BJ (cell line): ENCODE results near the gene PATL2. TPM values are rescaled to one million over a fixed set of nuclear protein-coding genes. Genes with fewer than 3 reads are reported as not detected.

Source experiments
- CTCF ChIA-PET: fragments of 350-600 bp; formaldehyde crosslinking; extraction: SDS; loops from one replicate; lab custom pipeline; 2021; ENCODE audit warnings: antibody characterized with exemption, inconsistent platforms; lab: Yijun Ruan, JAX
- POLR2A ChIA-PET: fragments of 300-600 bp; sonication (Branson Sonifier 250); formaldehyde crosslinking; extraction: SDS; loops from one replicate; lab custom pipeline; 2021; ENCODE audit warnings: antibody characterized with exemption; lab: Charles Lee
- DNase-seq: peaks from one replicate; pipeline ENCODE4 v3.0.0-alpha.2; 2011; ENCODE audit warnings: low read depth
- H3K27me3 ChIP-seq: 2 replicates; pipeline ENCODE4 v1.6.0; 2011; ENCODE audit warnings: low read length; ENCODE audit not compliant: control insufficient read depth, insufficient read depth
- H3K36me3 ChIP-seq: 2 replicates; pipeline ENCODE4 v1.5.1; 2011; ENCODE audit warnings: low read length; ENCODE audit not compliant: control insufficient read depth, insufficient read depth
- H3K4me3 ChIP-seq: 2 replicates; pipeline ENCODE4 v1.5.1; 2011; ENCODE audit warnings: low read depth, mild to moderate bottlenecking, control low read depth, low read length
- CTCF ChIP-seq: IDR thresholded peaks from 2 replicates; pipeline ENCODE4 v1.5.1; 2011; ENCODE audit warnings: low read depth, mild to moderate bottlenecking, control low read depth, inconsistent platforms, low read length, moderate library complexity; ENCODE audit not compliant: insufficient read depth
- polyA plus RNA-seq: library from polyadenylated mRNA; depleted of rRNA; stranded (reverse); fragments of >200 nt; gene quantifications from 2 replicates; pipeline ENCODE4 v1.2.3, GENCODE V29; 2011

The PATL2 gene
- polyA plus RNA-seq, 1 experiment = 0.12 TPM

- H3K36me3 ChIP-seq = peaks cover 10% of the 10 kb centered on the region
- TF ChIP-seq CTCF = no peak
- DNase-seq = no peak
- CTCF ChIA-PET = interaction anchor here (0.5 to 0.9 kb wide), 2 partner anchors 10 to 11 kb away, joined by 3 read pairs; no protein-coding TSS in a partner anchor
- H3K4me3 ChIP-seq = no peak overlapping the region
- H3K27me3 ChIP-seq = no peaks in the 10 kb centered on the region
- POLR2A ChIA-PET = interaction anchor here (1.1 kb wide), 1 partner anchor 14 kb away, joined by 4 read pairs; no protein-coding TSS in a partner anchor
Observed at GRCh38 chr15:44715142-44715796, 4.1 kb upstream of the PATL2 start.

GRCh38 chr15:44713006-44713966 is 2.2 kb upstream of the PATL2 start:
- peak; percentile 41 for TF ChIP-seq CTCF
- H3K36me3 ChIP-seq = peaks cover 9% of the 10 kb centered on the region
- no peaks in the 10 kb centered on the region for H3K27me3 ChIP-seq
- DNase-seq = no peak
- POLR2A ChIA-PET = interaction anchor here (0.6 to 2.2 kb wide), 2 partner anchors 15 to 16 kb away, joined by 3 to 6 read pairs; no protein-coding TSS in a partner anchor
- H3K4me3 ChIP-seq = peak overlapping the region; percentile 98
- CTCF ChIA-PET = interaction anchor here (0.8 to 3.9 kb wide), 6 partner anchors 8 to 50 kb away, joined by 3 to 17 read pairs (median 11); partner anchors contain the start of genes SPG11 and TRIM69

GRCh38 chr15:44712346-44713005 is 1.4 kb upstream of the PATL2 start:
- ChIA-PET CTCF (interaction anchor here (0.8 to 3.9 kb wide), 7 partner anchors 14 to 49 kb away, joined by 4 to 17 read pairs (median 9); partner anchors contain the start of genes SPG11 and TRIM69), POLR2A (interaction anchor here (2.2 kb wide), 1 partner anchor 16 kb away, joined by 6 read pairs; no protein-coding TSS in a partner anchor)
- Histone ChIP-seq H3K27me3 (no peaks in the 10 kb centered on the region), H3K4me3 (peak overlapping the region; percentile 98), H3K36me3 (peaks cover 4% of the 10 kb centered on the region)
- DNase-seq = no peak
- no peak for TF ChIP-seq CTCF

- no peaks in the 10 kb centered on the region for H3K27me3 ChIP-seq
- POLR2A ChIA-PET = interaction anchor here (1.5 to 2.2 kb wide), 2 partner anchors 15 to 17 kb away, joined by 6 to 7 read pairs; no protein-coding TSS in a partner anchor
- no peak for TF ChIP-seq CTCF
- H3K4me3 ChIP-seq = peak overlapping the region; percentile 98
- DNase-seq = no peak
- CTCF ChIA-PET = interaction anchor here (1.0 to 3.9 kb wide), 8 partner anchors 13 to 49 kb away, joined by 3 to 17 read pairs (median 6); partner anchors contain the start of genes SPG11 and TRIM69
- peaks cover 4% of the 10 kb centered on the region for H3K36me3 ChIP-seq
Observed at GRCh38 chr15:44711743-44712345, 721 bp upstream of the PATL2 start.
